Pancreas (tissue), 10 donors: ENCODE results near the gene AKNA. TPM values are rescaled to one million over a fixed set of nuclear protein-coding genes. Genes with fewer than 3 reads are reported as not detected.
A peak's percentile ranks its signal among the peaks of the same experiment; 100 is the strongest.

ENCODE experiments used
- ATAC-seq, 4 donors: fragments of 200-7000 bp; cut with Tn5 transposase; one replicate each; pipeline versions ENCODE4 v1.8.0 to v1.9.1; 2020; ENCODE audit warnings: mild to moderate bottlenecking in 4 of 4, moderate library complexity in 4 of 4
- DNase-seq, 6 donors: peaks; one replicate each; pipeline ENCODE4 v3.0.0-alpha.2; 2020
- FAIRE-seq: peaks from 2 replicates; lab custom pipeline; 2012; peaks lifted over from hg19 to GRCh38; lab: Jason Lieb, UNC
- H3K27ac ChIP-seq, 4 donors: fragments of 200-600 bp; sonication (generic); 1 replicate in 3 of 4; 2 replicates in 1 of 4; pipeline versions ENCODE4 v1.5.0 to v1.8.0; 2020
- H3K27me3 ChIP-seq, 4 donors: fragments of 200-600 bp; one replicate each; pipeline ENCODE4 v1.8.0; 2021
- H3K36me3 ChIP-seq, 3 donors: fragments of 200-600 bp; sonication (generic) in 1 of 3; one replicate each; pipeline versions ENCODE4 v1.5.0 to v1.8.0; 2020 to 2021
- H3K4me1 ChIP-seq, 3 donors: fragments of 200-600 bp; one replicate each; pipeline ENCODE4 v1.8.0; 2021
- H3K4me3 ChIP-seq, 4 donors: fragments of 200-600 bp; sonication (generic) in 2 of 4; one replicate each; pipeline versions ENCODE4 v1.5.0 to v1.8.0; 2020 to 2021
- H3K9me3 ChIP-seq, 4 donors: fragments of 200-600 bp; one replicate each; pipeline ENCODE4 v1.8.0; 2021
- CTCF ChIP-seq, 4 donors: fragments of 200-600 bp; sonication (generic) in 3 of 4; IDR thresholded peaks; one replicate each; pipeline versions ENCODE4 v1.5.0 to v1.8.0; 2021; ENCODE audit warnings: antibody characterized with exemption in 4 of 4
- WGBS, 2 donors: extraction: QIAGEN DNeasy Blood & Tissue Kit; methylation state at CpG; one replicate each; pipeline ENCODE4 v1.1.7; 2013; 5-methylcytosine and 5-hydroxymethylcytosine counted together
- intact Hi-C, 3 donors: fragments of 100-400 bp; cut with DNase I; formaldehyde crosslinking; loops; one replicate each; pipeline versions ENCODE4 v1.11.1 to v1.14.2; 2022
- polyA plus RNA-seq, 2 donors: library from polyadenylated mRNA; stranded (reverse); fragments of 200-250 nt; gene quantifications; one replicate each; pipeline ENCODE4 v1.2.3, GENCODE V29; 2013
- total RNA-seq, 6 donors: library from RNA; stranded (reverse); fragmentation: NEBNext Ultra II Directional in 4 of 6; extraction: Animal tissue kit (Norgen Biotek cat#: 25700) in 4 of 6; gene quantifications; one replicate each; pipeline versions ENCODE4 v1.2.1 to v1.2.4, GENCODE V29; 2021 to 2023
- donor health status: healthy with polysubstance abuse.
- donor health status: DM: no; HTN: no; CAD: no; lungs with moderate emphysema.
- donor health status: DM: no; HTN: no; CAD: no.
- donor health status: control.
- donor health status: control.
- donor health status: Bipolar disorder and iron deficiency.
- donor health status: DM: yes; HTN: yes; CAD: no.
- donor health status: DM: no; HTN: no; CAD: no.
- donor health status: DM: no; HTN: no; CAD: no.
- donor health status: DM: yes; HTN: yes; CAD: no.

The AKNA gene
- total and polyA plus RNA-seq, 8 donors = 5.4 to 18.0 (median 10.4) TPM

- WGBS, 2 donors = 88 to 91% methylated on average over 15 of the region's 15 CpGs
- Histone ChIP-seq H3K27me3 (no peaks in the 10 kb centered on the region), H3K4me3 (no peak overlapping the region), H3K4me1 (no peaks in the 10 kb centered on the region), H3K36me3 (no peaks in the 10 kb centered on the region), H3K27ac (no peak overlapping the region), H3K9me3 (no peaks in the 10 kb centered on the region)
- no peak for TF ChIP-seq CTCF (IDR thresholded peaks at IDR 0.05)
- FAIRE-seq (no peak), ATAC-seq (no peak), DNase-seq (no peak)
- intact Hi-C loops = loop anchor here in 1 of 3 donors (10.0 kb wide), 1 partner anchor 222 kb away; the partner anchor contains the start of gene TEX53
Observed at GRCh38 chr9:114433086-114433485, 45.3 kb upstream of the AKNA start.

- H3K4me3 ChIP-seq = no peak overlapping the region
- intact Hi-C loops = loop anchor here in 1 of 3 donors (10.0 kb wide), 1 partner anchor 222 kb away; the partner anchor contains the start of gene TEX53
- no peaks in the 10 kb centered on the region for H3K9me3 ChIP-seq
- TF ChIP-seq CTCF (IDR thresholded peaks at IDR 0.05) = no peak
- H3K4me1 ChIP-seq = no peaks in the 10 kb centered on the region
- DNase-seq (no peak), ATAC-seq (no peak), FAIRE-seq (no peak)
- no peaks in the 10 kb centered on the region for H3K36me3 ChIP-seq
- WGBS, 2 donors = 77 to 82% methylated on average over 6 of the region's 6 CpGs
- no peaks in the 10 kb centered on the region for H3K27me3 ChIP-seq
- H3K27ac ChIP-seq = no peak overlapping the region
Observed at GRCh38 chr9:114432323-114433067, 44.7 kb upstream of the AKNA start.

- intact Hi-C loops = loop anchor here in 1 of 3 donors (10.0 kb wide), 1 partner anchor 223 kb away; the partner anchor contains the start of gene TEX53
- 77 to 82% methylated on average over 6 of the region's 6 CpGs for whole genome bisulfite sequencing, 2 donors
- TF ChIP-seq CTCF (IDR thresholded peaks at IDR 0.05) = no peak
- DNase-seq (peak in 1 of 6 donors; percentile 11), FAIRE-seq (no peak), ATAC-seq (no peak)
- H3K4me1 ChIP-seq = no peaks in the 10 kb centered on the region
- no peaks in the 10 kb centered on the region for H3K36me3 ChIP-seq
- no peak overlapping the region for H3K4me3 ChIP-seq
- H3K27me3 ChIP-seq = no peaks in the 10 kb centered on the region
- H3K27ac ChIP-seq = no peak overlapping the region
- H3K9me3 ChIP-seq = no peaks in the 10 kb centered on the region
Observed at GRCh38 chr9:114431770-114432169, 44.0 kb upstream of the AKNA start.

GRCh38 chr9:114431003-114431402 lies 43.2 kb upstream of the AKNA start:
- FAIRE-seq (no peak), DNase-seq (peak in 1 of 6 donors; percentile 3), ATAC-seq (no peak)
- H3K4me3 ChIP-seq = no peak overlapping the region
- H3K36me3 ChIP-seq = no peaks in the 10 kb centered on the region
- no peak for TF ChIP-seq CTCF (IDR thresholded peaks at IDR 0.05)
- WGBS, 2 donors = 86 to 93% methylated on average over 4 of the region's 4 CpGs
- no peak overlapping the region for H3K27ac ChIP-seq
- intact Hi-C loops = loop anchor here in 1 of 3 donors (10.0 kb wide), 1 partner anchor 224 kb away; the partner anchor contains the start of gene TEX53
- H3K4me1 ChIP-seq = no peaks in the 10 kb centered on the region
- no peaks in the 10 kb centered on the region for H3K27me3 ChIP-seq
- H3K9me3 ChIP-seq = no peaks in the 10 kb centered on the region

GRCh38 chr9:114430457-114430856 lies 42.7 kb upstream of the AKNA start:
- FAIRE-seq = no peak
- intact Hi-C loops = loop anchor here in 1 of 3 donors (10.0 kb wide), 1 partner anchor 224 kb away; the partner anchor contains the start of gene TEX53
- Histone ChIP-seq H3K27me3 (no peaks in the 10 kb centered on the region), H3K4me1 (no peaks in the 10 kb centered on the region), H3K4me3 (no peak overlapping the region), H3K27ac (no peak overlapping the region), H3K9me3 (no peaks in the 10 kb centered on the region), H3K36me3 (no peaks in the 10 kb centered on the region)
- peak in 1 of 6 donors; percentile 13 for DNase-seq
- no peak for TF ChIP-seq CTCF (IDR thresholded peaks at IDR 0.05)
- ATAC-seq = no peak
- WGBS, 2 donors = 82 to 88% methylated on average over 5 of the region's 5 CpGs
